Gastroesophageal sphincter (tissue), 3 donors: ENCODE data around the gene RAB3C.

ENCODE experiments used
- EP300 ChIP-seq: sonication (generic); formaldehyde crosslinking; IDR thresholded peaks from one replicate; pipeline ENCODE4 v1.6.1; 2017; ENCODE audit warnings: antibody characterized with exemption, mild to moderate bottlenecking
- POLR2A ChIP-seq, 2 donors: fragments of 450-650 bp; IDR thresholded peaks; one replicate each; pipeline ENCODE4 v1.6.1; 2017; ENCODE audit warnings: antibody characterized with exemption in 2 of 2, mild to moderate bottlenecking in 2 of 2, moderate library complexity in 1 of 2
- TF ChIP-seq, protein P1 (sequence below), 4 experiments: fragments of 200-600 bp in 2 of 4; fragments of 450-650 bp in 2 of 4; sonication (generic) in 1 of 4; IDR thresholded peaks; one replicate each; pipeline ENCODE4 v1.5.1; 2017 to 2019; ENCODE audit warnings: antibody characterized with exemption in 4 of 4, mild to moderate bottlenecking in 2 of 4, moderate library complexity in 2 of 4

DNA sequence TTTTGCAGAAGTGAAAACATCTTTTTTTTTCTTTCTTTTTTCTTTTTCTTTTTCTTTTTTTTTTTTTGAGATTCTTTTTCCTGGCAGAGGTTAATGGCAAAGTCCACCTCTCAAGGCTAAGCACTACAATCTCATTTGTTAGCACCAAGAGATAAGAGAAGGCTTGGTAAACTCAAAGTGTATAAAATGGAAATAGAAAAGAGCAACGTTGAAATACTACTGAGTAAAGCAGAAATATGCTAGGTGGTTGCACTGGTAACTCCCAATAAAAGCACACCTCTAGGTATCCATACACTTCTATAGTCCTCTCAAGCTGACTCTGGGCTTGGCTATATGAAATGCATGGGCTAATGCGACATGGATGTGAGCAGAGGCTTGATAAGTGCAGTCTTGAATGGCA, 188.9 kb downstream of the RAB3C start:
- TF ChIP-seq POLR2A (IDR thresholded peaks at IDR 0.05) (no peak), EP300 (no peak)
- TF ChIP-seq, protein P1, sequence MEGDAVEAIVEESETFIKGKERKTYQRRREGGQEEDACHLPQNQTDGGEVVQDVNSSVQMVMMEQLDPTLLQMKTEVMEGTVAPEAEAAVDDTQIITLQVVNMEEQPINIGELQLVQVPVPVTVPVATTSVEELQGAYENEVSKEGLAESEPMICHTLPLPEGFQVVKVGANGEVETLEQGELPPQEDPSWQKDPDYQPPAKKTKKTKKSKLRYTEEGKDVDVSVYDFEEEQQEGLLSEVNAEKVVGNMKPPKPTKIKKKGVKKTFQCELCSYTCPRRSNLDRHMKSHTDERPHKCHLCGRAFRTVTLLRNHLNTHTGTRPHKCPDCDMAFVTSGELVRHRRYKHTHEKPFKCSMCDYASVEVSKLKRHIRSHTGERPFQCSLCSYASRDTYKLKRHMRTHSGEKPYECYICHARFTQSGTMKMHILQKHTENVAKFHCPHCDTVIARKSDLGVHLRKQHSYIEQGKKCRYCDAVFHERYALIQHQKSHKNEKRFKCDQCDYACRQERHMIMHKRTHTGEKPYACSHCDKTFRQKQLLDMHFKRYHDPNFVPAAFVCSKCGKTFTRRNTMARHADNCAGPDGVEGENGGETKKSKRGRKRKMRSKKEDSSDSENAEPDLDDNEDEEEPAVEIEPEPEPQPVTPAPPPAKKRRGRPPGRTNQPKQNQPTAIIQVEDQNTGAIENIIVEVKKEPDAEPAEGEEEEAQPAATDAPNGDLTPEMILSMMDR (IDR thresholded peaks at IDR 0.05) = no peak
